HG02678 (cell line): ENCODE measurements around the gene MAML3.

Source experiments
- ATAC-seq: cut with Tn5 transposase; IDR thresholded peaks from one replicate; pipeline ENCODE4 v1.9.1; 2021; ENCODE audit warnings: mild to moderate bottlenecking, moderate library complexity; ENCODE audit not compliant: unreplicated experiment

Gene MAML3

DNA sequence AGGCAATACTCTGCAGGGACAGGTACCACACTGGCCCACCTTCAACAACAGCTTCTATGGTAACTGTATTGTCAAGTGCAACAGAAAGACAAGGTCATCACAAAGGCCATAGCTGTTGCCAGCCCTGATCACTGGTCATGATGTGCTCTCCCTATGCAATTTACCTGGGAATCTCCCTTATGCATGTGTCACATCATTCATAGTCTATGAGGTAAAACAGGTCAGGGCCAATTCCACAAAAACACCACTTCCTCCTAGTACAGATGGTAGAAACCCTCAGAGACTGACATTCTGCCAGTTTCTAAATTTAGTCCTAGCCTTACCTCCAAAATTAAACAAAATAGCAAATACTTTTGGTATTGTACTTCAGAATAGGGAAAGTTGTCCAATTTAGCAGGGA, 355.5 kb downstream of the MAML3 start:
- no peak for ATAC-seq

DNA sequence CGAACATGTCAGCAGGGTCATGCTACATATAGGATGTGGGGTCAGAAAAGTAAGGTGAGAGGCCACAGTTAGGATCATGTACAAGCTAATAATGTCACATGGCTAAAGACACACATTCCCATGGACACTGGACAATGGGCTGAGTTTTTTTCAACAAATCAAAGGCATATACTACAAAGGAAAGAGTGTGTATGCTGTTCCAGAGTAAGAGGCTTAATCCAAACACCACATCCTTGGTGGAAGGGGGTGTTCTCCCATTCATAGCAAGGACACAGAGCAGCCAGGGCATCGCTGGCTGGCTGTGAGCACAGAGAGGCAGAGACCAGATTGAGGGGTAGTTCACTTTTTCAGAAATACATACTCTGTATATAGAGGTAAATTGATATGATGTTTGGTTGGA, 356.7 kb downstream of the MAML3 start:
- ATAC-seq, result no peak

DNA sequence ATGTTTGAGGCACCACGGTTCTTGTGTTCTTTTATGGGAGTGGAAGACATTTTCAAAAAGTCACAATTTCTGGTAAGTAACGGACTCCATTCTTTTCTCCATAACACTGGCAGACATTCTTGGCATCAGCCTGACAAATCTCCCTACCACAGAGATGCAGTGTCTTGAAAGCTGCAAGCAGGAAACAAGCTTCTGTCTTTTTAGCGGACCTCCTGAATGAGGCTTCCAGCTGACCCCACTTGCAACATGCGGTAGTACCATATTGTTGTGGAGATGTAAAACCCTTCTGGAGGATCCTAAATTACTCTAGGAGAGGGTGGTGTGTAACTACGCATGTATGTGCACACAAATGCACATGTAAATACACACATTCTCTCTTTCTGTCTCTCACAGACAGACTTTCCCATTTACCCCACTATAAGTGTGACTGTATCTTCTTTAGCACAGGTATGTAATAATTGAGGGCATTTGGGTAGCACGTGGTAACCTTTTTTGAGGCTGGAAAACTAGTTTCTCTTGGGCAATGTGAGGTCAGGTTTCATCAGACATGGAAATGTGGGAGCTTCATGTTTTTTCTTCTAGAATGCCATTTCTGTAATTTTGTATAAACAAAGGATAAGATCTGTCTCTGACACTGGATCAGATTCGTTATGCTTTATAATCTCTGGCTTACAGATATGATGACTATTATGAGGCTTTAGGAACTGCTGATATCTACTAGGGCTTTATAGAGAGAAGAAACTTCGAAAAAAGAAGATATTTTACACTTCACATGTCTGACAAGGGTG, 358.3 kb downstream of the MAML3 start:
- no peak for ATAC-seq

DNA sequence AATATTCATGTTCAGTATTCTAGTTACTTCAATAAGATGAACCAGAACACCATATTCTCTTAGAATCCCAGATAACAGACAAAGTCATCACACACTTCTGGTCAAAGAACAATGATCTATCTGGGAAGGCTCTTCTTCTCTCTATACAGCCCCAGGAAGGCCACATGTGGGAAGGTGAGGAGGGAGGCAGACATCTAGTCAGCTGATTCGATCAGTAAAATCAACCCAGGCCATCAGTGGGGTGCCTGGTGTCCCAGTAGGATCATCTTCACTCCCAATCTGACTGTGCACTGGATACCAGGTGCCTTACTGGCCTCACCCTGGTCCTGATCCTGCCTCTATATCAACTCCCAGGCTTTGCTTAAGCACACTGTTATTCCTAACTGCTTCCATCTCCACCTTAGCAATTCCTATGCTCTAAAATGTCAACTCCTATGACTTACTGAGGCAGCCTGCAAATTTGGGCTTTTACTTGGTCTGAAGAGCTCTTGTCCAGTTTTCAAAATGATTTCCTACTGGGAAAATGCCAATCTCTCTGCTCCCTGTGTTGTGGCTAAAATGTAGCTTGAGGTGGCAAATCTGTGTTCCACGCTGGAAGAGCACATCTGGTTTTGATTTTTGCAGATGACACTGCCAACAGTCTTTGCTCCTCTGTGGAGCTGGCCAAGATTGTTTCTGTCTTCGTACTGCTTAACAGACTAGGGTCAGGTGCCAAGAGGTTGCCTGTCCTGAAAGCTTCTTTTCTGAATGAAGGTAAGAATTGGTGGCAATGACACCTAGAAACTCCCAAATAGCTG, 359.6 kb downstream of the MAML3 start:
- no peak for ATAC-seq

DNA sequence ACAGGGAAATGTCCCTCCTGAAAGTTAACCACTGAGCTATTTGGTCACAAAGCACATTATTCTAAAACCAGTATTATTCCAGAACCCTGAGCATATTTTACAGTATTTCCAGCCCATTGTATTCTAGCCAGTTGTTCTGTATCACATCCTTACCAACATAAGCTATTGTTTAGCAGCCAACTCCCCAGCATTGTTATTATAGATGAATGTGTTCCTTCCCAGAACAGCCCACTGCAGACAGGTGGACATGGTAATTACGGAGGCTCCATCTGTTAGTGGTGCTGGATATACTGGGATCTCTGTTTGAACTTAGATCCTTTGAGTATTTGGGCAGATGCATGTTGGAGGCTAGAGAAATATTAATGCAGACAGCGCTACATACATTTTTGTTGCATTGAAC, 362.3 kb downstream of the MAML3 start:
- no peak for ATAC-seq

DNA sequence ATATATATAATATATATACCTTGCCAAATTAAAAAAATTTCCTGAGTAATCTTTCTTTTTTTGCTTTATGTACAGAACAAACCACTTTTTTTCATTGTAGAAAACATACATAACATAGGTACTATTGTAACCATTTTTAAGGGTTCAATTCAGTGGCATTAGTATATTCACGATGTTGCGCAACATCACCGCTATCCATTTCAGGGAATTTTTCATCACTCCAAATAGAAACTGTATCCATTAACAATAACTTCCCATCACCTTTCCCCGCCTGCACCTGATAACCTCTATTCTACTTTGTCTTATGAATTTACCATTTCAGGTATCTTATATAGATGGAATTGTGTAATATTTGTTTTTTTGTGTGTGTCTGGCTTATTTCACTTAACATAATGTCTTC, 363.7 kb downstream of the MAML3 start:
- ATAC-seq, result no peak

DNA sequence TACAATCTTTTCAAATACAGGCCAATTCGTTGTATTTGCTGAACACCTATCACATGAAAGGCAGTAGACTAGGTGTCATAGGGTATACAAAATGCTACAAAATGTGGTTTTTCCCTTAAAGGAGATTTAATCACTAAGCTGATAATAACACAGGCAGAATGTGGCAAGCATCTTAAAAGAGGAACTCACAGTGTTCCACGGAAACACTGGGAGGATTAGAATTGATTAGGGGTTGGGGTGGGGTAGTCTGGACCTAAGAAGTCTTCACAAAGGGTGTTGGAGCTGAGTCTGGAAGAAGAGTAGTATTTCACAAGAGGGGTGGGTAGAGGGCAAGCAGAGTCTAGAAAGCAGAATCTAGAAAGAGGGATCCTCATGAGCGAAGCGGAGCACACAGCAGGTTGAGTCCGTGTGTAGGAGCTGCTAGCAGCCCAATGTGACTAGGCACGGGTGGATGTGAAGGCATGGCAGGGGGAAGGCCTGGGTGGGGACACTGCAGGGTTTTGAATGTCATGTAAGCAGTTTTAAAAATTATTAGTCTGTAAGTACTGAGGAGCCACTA, 364.8 kb downstream of the MAML3 start:
- ATAC-seq, result no peak

DNA sequence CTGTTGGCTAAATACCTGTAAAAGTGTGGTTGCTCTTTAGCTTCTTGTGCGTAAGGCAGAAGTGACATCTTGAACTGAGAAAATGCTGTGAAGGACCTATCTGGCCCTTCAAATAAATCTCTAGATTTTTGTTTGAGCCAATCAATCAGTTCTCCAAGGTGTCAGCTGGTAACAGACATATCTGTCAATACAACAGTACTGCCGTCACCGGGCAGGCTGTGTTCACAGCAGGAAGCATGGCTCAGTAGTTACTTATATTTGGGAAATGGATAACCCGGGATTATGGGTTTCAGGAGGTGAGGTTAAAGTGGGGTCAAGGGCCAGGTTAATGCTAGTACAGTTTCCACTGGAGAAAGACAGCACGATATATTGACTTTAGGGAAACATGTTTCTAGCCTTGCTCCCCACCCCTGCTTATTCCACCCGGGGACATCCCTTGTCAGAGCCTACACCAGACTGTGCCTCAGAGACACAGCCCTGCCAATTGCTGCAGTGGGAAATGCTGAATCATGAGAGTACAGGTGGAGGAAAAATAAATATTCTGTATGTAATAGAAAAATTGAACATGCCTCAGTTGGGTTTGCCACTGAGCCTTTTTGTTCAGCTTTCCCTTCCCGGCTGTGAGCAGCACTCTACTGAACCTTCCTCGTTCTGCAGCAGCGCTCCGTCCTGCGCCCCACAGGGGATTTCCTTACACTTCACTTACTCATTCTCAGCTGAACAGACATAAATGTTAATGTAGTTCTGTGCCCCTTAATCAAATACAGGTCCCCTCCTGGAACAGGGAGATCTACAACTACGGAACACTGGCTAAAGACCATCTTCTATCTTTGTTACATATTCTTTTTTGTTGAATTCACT, 367.3 kb downstream of the MAML3 start:
- no peak for ATAC-seq

DNA sequence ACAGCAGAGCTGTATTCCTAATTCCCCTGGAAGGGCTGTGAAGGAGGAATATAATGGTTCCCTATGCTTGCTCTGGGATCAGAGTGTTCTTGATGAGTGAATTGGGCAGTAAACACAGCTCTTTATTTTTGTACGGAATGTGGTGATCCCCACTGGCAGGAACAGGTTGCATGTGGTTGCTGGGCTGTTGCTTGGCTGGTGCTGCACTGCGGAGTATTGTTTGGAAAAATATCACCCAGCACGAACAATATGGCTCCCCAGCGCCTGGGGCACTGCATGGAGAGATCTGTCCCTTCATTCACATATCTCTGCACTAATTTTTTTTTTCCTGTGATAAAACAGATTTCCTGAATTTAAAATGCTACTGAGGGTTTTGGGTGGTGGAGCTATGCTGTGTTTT, 368.6 kb downstream of the MAML3 start:
- no peak for ATAC-seq

DNA sequence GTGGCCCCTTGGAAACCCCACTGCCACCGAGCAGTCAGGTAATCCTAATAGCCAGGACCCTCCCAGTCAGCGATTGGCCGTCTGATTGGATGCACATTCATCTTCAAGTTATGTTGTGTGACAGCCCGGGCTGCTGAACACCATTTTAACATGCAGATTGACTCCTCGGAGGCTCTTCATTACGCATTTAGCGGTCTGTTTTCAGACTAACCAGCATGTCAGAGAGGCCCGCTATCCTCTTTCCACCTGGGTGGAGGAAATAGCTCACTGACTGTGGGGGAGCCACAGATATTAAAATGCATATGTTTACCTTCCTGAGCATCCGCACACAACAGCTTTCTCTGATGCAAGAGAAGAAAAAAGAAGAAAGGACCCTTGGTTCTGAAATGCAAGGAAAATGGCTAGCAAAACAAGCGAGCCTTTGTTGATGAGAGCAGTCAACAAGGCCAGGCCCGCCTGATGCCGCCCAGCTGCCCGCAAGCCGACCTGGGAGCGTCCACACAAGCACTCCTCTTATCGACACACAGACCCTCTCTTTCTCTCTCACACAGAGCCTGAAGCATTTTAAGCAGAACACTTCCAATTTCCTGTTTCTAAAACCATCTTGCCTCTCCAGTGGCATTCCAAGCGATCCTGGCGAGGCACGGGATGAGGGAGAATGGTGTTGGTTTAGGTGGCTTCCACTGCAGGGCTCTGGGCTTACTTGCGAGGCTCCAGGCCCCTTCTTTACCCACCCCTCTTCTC, 370.1 kb downstream of the MAML3 start:
- no peak for ATAC-seq

DNA sequence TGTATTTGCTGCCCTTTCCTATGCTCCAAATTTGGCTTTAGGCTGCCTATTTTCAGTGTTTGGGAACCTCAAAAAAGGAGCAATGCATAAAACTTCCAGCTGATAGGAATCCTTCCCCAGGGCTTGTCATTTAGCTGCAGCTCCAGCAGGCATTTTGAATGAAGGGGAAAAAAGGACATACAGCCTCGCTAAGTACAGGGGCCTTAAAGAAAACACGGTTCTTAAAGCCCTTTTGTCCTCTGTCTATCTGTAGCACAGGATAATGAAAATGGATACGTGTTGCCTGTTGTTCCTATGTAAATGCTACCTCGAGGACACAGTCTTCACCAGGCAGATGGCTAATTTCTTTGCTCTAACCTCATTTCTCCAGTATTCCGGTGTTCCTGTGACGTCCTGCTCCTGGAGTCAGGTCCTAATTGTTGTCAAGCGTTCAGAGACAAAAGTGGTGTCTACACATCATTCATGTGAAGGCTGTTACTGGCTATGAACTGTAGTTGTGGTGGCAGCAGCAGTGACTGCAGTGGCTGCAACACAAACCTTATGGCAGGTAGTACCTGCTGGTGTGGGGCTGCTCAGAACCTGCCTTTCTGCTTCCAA, 371.0 kb downstream of the MAML3 start:
- no peak for ATAC-seq

DNA sequence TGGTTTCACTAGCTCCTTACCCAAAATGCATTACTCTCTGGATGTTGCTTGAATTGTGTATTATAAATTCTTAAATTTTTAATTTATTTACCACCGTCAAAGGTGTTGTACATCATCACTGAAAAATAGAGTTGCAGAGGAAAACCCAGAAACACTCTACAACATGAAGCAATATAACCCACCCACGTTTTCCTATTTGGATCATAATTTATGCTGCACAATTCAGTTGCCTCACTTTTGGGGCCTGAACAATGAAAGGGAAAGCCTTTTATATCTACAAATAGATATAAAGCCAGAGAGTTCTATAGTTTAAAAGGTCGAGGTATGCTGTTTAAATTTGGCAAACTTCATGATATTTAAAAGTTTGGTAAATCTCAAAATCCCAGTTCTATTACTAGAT, 372.9 kb downstream of the MAML3 start:
- no peak for ATAC-seq

DNA sequence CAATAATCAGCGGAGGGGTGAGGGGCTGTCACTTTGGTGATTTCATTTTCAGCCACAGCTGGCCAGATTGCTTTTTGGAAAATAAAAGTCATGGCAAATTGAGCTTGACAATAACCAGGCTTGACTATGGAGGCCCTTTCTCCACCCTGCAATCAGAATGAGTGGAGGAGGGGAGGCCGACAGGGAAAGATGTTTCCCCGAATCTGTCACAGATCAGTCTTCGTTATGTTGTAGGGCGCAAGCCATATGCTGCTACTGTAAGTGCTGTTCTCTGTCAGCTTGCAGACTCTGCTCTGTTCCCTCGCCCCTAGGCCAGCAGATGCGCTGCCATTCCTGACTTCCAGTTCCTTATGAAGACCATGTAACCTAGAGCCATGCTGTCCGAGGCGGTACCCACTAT, 374.3 kb downstream of the MAML3 start:
- no peak for ATAC-seq

DNA sequence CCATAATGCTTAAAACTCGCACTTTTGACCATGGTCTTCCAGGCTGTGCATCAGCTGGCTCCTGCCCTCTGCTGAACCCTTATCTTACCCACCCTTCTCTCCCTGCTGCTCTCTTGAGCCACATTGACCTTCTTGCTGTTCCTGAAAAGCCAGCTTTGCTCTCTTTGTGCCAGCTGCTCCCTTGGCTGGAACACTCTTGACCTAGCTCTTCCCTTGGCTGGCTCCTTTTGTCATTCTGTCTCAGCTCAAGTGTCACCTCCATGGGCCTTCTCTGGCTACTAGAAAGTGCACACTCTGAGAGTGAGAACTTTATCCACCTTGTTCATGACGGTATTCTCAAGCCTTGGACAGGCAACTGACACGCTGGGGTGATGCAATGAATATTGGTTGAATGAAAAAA, 376.2 kb downstream of the MAML3 start:
- ATAC-seq, result no peak

DNA sequence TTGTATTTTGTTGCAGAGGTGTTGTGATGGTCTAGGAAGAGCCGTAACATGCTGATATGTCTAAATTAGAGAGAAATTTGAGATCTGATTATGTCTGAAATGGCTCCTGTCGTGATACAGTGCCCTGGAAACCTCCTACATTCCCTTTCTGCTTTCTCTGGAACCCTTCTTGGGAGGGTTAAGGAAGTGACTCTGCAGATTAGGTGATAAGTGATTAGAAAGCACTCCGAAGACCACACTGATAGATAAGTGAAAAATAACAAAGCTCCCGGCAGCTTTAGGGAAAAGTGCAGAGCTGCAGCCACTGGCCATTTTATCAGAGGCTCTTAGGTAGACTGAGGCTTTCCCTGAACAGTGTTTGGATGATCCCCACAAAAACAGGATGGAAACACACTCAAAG, 377.7 kb downstream of the MAML3 start:
- no peak for ATAC-seq

DNA sequence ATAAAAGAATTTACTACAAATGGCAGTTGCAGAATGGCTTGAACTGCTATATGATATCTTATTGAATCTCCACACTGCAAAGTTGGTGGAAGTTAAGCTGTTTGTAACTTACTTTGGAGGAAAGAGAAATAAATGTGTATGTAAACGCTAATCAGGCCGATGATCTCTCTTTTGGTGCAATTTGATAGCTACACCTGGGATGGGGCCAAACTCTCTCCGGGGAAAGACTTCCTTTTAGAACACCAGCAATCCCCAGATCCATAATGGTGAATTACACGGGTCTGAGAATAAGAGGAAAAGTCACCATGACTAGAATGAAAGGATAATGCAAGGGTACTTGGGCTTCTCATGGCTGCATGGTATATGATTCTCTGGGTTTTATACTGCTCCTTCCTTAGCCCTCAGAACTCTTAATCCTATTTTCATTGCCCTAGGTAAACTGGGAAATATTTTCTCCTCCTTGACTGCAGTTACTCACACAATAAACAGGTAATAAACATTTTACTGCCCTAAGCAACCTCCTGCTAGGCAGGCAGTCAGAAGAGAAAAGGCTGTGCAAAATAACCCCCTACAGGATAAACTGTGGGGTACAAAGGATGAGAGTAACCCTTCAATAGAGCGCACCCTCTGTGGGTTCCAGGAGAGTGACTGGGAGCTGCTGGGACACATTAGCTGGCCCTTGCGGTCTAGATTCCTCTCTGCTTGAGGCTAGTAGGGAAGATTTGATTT, 379.1 kb downstream of the MAML3 start:
- no peak for ATAC-seq

DNA sequence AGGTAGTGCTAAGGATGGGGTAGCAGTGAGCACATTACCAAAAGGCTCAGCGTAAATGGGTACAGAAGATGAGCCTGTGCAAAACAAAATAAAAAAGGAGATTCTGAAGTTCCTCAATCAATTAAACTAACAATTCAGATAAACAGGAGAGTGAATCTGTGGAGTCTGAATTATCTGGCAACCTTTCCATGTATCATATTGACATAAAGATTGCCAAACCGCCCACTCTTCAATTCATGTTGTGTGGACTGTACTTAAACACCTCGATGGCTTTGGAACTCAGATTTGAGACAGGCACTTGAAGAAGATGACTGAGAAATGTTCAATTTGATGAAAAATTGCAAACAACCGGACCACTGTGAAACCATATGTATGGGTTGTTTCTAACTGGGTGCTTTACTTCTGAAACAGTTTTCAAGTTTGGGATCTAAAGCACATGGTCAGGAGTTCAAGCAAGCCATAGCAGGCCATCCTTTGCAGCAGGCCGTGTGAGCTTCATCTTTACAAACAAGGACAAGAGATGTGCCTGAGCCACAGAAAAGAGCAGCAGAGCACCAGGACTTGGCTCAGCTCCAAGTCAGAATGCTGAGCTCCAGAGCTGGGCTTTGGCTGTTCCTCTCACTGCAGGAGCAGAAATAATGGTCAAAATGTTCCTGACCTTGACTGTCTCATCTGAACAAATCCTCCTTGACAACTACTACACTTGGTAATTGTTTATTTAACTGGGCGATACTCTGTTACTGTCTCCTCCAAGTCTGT, 380.2 kb downstream of the MAML3 start:
- no peak for ATAC-seq

DNA sequence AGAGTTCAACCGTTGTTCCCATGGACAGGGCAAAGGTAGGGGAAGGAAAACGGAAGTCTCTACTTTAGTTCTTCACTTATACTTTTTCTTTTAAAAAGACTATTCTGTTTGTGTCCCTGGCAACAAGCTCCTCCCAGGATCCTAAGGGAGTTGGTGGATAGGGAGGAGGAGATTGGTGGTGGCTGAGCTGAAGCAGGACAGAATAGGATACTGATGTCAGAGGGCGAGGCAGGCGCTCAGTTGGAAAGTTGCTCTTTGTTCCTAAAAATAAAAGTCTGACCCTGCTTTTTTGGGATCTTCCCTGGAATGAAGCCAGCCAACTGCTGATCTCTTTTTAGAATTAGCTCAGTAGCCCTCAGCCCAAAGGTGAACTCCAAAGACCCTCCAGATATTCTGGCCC, 383.6 kb downstream of the MAML3 start:
- ATAC-seq, result no peak

DNA sequence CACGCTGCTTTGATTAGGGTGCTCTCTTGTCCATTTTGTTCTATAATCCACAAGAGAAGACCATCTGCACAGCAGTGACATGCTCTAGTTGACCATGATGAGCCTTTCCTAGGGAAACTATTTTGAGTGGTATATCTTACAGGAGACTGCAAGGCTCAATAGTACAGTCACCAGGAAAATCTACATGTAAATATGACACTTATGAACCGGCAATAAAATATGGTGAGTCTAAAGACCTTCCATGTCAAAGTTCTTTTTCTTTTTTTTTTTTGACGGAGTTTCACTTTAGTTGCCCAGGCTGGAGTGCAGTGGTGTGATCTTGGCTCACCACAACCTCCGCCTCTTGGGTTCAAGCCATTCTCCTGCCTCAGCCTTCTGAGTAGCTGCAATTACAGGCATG, 384.6 kb downstream of the MAML3 start:
- no peak for ATAC-seq
